HuH-7 (cell line): Measurements from ENCODE around the gene CEMIP.

Source experiments
- DNase-seq: peaks from one replicate; pipeline ENCODE4 v3.0.0; 2011; ENCODE audit warnings: low spot score

CEMIP gene, protein sequence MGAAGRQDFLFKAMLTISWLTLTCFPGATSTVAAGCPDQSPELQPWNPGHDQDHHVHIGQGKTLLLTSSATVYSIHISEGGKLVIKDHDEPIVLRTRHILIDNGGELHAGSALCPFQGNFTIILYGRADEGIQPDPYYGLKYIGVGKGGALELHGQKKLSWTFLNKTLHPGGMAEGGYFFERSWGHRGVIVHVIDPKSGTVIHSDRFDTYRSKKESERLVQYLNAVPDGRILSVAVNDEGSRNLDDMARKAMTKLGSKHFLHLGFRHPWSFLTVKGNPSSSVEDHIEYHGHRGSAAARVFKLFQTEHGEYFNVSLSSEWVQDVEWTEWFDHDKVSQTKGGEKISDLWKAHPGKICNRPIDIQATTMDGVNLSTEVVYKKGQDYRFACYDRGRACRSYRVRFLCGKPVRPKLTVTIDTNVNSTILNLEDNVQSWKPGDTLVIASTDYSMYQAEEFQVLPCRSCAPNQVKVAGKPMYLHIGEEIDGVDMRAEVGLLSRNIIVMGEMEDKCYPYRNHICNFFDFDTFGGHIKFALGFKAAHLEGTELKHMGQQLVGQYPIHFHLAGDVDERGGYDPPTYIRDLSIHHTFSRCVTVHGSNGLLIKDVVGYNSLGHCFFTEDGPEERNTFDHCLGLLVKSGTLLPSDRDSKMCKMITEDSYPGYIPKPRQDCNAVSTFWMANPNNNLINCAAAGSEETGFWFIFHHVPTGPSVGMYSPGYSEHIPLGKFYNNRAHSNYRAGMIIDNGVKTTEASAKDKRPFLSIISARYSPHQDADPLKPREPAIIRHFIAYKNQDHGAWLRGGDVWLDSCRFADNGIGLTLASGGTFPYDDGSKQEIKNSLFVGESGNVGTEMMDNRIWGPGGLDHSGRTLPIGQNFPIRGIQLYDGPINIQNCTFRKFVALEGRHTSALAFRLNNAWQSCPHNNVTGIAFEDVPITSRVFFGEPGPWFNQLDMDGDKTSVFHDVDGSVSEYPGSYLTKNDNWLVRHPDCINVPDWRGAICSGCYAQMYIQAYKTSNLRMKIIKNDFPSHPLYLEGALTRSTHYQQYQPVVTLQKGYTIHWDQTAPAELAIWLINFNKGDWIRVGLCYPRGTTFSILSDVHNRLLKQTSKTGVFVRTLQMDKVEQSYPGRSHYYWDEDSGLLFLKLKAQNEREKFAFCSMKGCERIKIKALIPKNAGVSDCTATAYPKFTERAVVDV (N-terminal part only)

DNA sequence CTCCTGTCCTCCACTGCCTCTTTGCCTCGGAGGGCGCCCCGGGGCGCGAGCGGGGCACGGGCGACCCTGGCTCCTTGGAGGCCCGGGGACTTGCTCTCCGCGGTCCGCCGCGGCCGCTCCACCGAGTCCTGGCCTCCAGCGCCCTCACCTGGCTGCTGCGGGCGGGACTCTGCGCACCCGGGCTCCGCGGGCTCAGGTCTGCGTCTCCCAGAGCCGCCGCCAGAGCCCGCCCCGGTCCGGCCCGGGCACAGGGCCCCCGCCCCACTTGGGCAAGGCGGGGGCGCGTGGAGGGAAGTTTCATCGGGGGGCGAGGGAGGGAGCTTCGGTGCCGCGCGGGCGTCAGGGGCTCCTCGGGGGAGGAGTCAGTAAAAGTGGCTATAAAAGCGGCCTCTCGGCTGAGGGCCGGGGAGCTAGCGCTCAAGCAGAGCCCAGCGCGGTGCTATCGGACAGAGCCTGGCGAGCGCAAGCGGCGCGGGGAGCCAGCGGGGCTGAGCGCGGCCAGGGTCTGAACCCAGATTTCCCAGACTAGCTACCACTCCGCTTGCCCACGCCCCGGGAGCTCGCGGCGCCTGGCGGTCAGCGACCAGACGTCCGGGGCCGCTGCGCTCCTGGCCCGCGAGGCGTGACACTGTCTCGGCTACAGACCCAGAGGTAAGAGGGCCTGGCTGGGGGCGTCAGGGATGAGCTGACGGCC lies at the start of gene CEMIP:
Gene CEMIP (plus strand): TSS at position 407 of the 694 bp plus-strand sequence. CDS start 94,510 bp downstream, outside the sequence.
- peak; percentile 91 for DNase-seq

DNA sequence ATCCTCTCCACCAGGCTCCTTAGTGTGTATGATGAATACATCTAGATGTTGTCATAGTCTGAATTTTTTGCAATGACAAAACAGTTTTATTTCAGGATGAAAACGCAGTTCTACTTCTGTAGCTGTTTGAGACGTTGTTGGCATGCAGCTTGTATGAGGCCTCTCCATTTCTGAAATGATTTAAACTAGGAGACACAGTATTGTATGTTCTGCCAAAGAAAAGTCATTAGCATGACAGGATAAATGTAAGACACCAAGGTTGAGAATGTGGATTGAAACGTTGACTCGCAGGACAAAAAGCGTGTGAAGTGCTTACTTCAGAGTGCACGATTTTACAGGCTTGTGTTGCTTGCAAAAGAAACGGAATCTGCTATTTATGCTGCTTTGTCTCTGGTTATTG lies 48.8 kb upstream of the CEMIP start:
- no peak for DNase-seq

DNA sequence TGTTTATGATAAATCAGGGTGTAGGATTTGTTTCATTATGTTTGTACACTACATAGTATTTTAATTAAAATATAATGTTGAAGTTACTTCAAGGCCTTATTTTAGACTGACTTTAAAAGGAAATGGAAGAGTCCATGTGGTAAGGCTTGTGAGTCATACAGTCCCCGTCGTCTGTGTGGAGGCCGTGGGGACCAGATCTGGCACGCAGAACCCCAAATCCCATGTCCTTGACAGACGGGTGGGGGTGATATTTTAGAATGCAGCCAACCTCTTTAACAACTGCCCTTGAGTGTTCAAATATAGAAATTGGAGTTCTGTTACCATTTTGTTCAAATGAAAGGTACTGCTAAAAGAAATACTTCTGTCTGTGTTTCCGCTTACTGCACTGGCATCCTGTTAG lies 48.2 kb upstream of the CEMIP start:
- no peak for DNase-seq

DNA sequence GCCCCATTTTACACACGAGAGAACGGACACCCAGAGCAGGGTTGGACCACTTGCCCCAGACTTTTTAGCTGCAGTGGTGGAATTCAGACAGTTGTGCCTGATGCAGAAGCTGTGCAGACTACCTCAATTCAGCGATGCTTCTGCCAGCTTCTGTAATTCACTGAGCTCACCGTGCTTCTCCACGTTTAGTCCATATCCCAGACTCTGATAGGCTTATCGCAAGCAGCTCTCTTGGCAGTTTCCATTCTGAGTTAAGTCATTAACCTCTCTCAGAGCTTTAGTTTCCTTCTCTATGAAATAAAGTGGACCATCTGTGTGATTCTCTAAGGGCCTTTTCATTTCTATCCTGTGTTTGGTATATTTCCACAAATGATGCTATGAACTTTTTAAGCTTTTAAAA lies 47.0 kb upstream of the CEMIP start:
- DNase-seq: no peak

DNA sequence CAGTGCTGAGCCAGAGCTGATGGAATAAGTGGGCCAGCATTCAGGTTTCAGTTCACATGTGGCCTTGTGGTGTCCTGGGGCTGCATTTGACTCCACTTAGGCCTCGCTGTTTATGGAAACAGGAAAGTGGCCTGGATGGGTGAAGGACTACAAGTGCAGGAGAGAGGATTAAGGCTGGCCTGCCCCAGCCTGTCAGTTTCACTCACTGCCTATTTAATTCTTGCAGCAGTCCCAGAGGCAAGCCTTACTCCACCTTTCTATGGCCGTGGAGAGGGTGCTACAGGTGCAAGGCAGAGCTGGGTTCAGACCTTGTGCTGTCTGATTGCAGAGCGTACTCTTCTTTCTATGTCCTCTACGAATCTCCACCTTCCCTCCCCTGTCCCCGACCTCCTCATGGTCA lies 46.4 kb upstream of the CEMIP start:
- no peak for DNase-seq

DNA sequence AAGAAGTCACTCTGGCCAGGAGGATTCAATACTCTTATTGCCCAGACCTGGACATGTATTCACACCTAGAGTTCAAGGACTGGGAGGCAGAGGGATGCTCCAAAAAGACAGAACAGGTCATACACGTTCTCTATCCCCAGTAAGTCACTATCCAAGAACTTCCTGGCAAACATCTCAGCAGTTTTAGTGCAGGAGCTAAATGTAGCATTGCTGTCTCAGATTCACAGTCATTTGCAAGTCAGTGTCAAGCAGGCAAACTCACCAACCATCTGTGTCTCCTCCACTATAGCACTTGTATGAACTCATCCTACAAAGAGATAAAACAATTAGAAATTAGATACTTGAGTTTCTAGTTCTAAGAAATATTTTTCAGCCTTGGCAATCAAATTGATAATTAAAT lies 45.7 kb upstream of the CEMIP start:
- no peak for DNase-seq

DNA sequence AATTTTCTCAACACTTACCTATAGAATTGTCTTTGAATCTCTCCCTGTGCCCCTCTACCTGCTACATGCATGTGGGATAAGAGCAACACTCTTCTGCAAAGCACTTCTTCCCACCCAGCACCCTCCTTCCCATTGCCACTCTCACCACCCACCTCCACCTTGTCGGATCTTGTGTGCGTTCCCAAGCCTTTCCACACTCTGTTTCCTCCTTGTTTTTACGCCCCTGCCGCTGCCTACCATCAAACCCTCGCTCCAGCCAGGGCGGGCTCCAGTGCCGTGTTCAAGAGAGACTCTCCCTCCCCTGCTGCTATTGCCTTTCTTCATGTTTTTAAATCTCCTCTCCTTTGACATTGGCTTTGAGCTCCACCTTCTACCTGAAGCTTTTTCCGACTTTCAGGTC lies 43.8 kb upstream of the CEMIP start:
- DNase-seq: no peak

DNA sequence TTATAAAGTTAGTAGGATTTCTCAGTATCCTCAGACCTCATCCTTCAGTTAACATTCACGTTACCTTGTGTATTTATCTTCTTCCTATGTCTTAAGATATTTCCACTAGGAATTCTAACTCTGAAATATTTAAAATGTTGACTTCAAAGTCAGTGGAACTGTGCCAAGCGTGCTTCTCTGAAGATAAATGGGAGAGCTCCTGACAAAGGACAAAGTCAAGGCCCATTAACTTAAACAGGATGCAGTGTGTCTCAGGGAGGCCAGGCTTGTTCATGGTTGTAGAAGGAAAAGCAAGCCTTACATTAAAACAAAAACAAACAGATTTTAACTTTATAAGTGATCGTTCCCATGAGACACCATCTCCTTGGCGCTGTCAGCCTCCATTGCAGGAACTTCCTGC lies 42.6 kb upstream of the CEMIP start:
- no peak for DNase-seq

DNA sequence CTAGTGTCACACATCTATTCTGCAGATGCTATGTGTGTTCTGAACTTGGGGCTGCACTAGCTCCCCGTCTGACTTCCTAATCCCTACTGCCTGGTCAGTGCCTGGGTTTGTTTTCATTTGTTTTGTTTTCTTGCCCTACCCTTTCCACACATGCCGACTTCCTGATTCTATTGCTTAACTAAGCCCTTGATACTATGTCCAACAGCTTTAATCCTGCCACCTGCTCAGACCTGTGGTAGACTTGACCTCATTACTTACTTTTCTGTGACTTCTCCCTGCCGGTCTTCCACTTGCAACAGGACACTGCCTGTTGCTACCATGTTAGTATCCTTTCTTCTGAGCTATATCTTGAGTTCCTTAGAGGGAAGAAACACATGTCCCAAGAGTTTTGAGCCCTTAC lies 39.3 kb upstream of the CEMIP start:
- no peak for DNase-seq

DNA sequence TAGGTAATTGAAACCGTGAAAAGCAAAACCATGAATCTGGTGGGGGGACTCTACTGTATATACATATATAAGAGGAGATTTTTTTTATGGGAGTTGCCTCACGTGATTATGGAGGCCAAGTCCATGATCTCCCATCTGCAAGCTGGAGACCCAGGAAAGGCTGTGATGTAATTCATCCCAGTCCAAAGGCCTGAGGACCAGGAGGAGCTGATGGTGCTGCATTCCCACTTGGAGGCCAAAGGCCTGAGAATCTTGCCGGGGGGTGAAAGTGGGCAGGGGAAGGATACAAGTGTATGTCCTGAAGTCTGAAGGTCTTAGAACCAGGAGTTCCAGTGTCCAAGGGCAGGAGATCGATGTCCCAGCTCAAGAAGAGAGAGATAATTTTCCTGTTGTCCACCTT lies 37.1 kb upstream of the CEMIP start:
- no peak for DNase-seq

DNA sequence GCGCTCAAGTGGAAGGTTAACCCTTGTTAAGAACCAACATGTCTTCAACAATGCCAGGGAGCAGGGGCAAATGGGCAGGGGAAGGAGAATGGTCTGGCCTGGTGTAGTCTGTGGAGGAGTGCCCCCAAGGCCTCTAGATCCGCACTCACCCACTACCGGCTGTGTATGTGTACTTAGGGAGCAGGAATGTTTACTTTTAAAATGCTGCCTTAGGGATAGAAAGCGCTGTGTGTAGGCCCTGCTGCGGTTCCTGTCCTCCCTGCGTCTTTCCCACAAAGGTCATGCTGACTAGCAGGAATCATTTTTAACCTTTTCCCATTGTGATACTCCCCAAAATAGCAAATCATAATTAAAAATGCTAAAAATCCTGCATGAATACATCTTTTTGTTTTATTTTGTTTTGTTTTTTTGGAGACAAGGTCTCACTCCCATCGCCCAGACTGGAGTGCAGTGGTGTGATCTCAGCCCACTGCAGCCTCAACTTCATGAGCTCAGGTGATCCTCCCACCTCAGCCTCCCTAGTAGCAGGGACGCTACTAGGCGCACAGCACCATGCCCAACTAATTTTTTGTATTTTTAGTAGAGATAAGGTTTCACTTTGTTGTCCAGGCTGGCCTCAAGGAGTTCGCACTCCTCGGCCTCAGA lies 35.9 kb upstream of the CEMIP start:
- peak; percentile 15 for DNase-seq

DNA sequence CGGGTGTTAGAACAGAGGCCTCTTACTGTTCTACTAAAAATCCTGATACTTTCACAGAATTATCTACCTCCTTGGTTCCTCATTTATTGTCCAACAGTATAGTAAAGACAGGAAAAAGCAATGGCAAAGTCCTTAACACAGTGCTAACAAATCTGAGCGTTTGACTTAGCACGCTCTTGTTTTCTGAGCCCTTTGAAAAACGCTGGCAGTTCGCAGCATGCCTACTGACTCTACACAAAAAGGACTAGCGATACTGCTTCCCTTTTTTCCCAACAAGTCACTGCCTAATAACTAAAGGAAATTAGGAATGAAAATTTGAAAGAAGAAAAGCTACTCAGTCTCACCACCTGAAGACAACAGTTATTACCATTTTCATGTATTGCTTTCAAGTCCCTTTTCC lies 34.8 kb upstream of the CEMIP start:
- no peak for DNase-seq

DNA sequence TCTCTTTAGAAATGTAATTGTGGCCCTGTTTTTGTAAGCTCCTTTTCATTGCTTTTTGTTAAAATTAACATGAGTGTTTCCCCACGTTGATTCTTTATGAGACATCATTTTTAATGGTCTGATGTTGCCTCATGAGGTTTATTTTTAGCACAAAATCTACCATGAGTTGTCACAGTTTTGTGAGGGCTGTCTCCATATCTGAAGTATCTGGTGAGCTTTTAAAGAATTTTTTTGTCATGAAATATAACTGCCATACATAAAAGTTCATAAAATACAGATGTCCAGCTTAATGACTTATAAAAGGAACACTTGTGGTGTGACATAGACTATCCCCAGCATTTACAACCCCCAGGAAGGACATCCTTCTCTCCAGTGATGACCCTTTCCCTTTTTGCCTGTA lies 34.3 kb upstream of the CEMIP start:
- no peak for DNase-seq

DNA sequence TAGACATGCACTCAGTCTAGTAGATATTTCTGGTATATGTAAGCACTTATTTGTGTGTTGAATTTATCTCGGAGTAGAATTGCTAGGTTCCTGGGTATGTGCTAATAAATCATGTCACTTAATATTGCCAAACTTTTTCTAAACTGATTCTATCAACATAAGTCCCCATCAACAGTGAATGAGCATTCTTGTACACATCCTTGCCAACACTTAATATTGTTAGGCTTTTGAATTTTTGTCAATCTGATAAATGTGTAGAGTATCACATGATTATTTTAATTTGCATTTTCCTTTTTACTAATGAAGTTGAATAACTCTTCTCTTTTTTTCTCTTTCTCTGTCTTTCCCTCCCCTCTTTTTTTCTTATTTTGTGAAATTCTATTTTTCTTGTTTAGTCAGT lies 33.3 kb upstream of the CEMIP start:
- no peak for DNase-seq

DNA sequence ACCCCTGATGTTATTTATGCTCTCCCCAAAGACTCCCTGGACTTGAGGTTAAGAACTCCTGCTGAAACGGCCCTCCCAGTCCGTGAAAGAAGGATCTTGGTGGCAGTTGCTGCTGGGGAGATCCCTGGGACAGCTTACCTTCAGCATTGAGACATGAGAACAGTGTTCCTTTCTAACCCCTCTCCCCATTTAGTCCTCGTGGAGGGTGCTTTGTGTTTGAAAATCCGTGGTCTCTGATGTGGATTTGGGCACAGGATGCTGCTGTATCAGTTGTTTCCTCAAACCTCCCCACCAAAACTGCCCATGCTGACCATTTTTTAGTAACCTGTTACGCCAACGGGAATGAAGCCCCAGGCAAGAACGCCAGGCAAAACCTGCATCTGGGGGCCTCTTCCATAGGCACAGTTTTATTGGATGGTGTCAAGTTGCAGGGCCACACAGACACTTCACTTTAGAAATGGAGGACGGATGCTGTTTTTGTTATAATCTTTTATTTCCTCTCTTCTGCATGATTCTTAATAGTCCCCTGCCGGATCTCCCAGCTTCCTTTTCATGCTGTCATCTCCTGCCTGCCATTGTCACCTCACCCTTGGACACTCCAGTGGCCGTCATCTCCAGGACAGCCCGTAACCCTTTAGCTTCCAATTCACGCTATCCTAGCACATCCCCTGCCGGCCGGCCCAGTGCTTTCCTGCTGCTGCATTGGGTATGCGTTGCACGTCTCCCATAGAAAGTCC lies 31.7 kb upstream of the CEMIP start:
- no peak for DNase-seq

DNA sequence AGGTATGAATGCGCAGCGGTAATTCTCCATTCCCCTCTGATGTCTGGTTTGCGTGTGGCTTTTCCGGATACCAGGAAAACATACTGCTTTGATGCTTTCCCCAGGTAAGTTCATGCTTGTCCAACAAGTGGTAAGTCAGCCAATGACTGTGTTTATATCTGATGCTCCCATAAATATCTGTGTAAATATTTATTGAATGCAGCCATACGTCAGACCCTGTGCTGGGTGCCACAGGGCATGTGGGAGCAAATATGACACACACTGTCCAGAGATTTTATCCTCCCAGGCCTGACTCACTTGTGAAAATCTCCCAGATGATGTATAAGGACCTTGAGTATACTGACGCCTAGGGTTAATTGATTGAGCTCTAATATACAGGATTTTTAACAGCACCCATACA lies 29.6 kb upstream of the CEMIP start:
- DNase-seq: no peak

DNA sequence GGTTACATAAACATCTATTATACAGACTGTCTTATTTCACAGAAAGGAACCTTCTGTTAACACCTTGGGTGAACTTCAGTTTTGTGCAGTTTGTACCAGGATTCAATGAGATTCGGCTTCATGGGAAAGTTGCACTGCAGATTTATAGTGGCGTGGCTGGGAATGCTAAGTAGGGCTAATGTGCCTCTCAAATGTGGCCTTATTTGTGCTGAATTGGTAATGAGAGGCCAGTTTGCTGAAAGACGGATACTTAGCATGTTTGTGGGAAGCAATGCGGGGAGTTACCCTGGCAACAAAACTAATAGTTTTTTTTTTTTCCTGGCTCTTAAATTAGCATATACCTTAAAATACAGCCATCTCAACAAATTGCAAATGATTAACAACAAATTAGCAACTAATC lies 28.6 kb upstream of the CEMIP start:
- DNase-seq: no peak

DNA sequence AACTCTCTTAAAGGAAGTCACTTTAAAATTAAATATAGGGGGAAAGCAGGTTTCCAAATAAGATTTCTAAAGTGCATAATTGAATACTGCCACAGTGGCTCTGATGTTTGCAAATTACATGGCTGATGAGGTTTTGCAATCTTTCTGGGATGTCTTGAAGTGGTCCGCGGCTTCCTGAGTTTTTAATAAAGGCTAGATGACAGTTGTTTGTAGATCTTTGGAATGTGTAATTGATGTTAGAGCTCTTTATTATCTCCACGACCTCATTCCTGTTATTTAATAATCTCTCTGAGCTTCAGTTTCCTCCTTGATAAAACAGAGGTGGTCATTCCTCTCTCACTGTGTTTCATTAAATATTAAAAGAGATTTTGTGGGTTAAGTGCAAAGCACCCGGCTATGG lies 27.0 kb upstream of the CEMIP start:
- DNase-seq: no peak

DNA sequence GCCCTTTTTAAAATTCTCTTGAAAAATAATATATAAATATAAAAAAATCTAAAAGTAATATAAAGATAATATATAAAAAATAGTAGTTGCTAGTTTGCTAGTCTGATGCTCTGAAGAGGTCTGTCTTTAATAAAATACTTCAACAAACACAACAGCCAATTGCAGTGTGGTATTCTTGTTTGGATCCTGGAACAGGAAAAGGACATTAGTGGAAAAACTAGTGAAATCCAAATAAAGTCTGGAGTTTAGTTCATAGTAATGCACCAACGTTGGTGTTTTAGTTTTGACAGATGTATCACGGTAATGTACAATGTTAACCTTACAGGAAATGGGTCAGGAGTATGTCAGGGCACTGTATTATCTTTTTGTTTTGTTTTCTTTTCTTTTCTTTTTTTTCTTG lies 26.0 kb upstream of the CEMIP start:
- DNase-seq: no peak

DNA sequence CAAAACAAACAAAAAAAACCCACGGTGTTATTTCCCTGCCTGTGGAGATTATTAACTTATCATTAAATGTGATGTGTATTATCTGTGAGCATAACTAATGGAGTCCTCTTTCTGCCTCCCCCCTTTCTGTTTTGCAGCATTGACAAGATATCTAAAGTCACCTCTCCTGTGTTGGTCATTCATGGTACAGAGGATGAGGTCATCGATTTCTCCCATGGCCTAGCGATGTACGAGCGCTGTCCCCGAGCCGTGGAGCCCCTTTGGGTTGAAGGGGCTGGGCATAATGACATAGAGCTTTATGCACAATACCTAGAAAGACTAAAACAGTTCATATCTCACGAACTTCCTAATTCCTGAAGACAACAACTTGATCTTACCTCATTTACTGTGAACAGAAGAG lies 25.2 kb upstream of the CEMIP start:
- no peak for DNase-seq

DNA sequence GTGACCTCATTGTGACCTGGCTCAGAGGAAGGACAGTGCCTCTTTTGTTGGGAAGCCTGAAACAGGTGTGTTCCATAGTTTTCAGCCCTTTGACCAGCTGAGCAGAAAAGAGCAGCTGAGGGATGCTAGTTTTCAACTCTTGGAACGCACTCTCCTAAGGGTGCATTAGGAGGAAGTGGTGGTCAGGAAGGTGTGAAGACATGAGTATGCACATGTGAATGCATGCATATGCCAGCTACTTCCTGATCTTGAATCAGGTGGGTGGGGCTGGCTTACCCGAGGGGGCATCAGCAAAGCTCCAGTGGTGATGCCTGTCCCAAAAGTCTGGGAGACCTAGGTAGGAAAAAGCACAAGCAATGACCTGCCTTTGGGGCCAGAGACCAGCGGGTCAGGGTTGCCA lies 23.3 kb upstream of the CEMIP start:
- no peak for DNase-seq
